Astrocyte of the spinal cord (primary cell): ENCODE data around the gene SPP1.

Experiments
- DNase-seq: peaks from one replicate; pipeline ENCODE4 v3.0.0; 2011; ENCODE audit warnings: low read depth, low spot score
- H3K4me3 ChIP-seq: 2 replicates; pipeline ENCODE4 v1.5.1; 2011; ENCODE audit warnings: low read depth, mild to moderate bottlenecking, low read length, moderate library complexity
- CTCF ChIP-seq: IDR thresholded peaks from 2 replicates; pipeline ENCODE4 v1.5.1; 2012; ENCODE audit warnings: low read depth, mild to moderate bottlenecking, low read length, inconsistent platforms
- in situ Hi-C: cut with HindIII; loops from 2 replicates; pipeline ENCODE4 v1.10.0; 2017; ENCODE audit warnings: low sequenced_read_pairs

Gene SPP1

GRCh38 chr4:87950936-87951511 lies 24.5 kb upstream of the SPP1 start:
- in situ Hi-C loops: no loop called here
- no peak for TF ChIP-seq CTCF
- DNase-seq: no peak
- no peak overlapping the region for H3K4me3 ChIP-seq

- peak; percentile 20 for DNase-seq
- no peak overlapping the region for H3K4me3 ChIP-seq
- in situ Hi-C loops: no loop called here
- TF ChIP-seq CTCF: no peak
Observed at GRCh38 chr4:87953826-87954225, 21.7 kb upstream of the SPP1 start.

- in situ Hi-C loops: no loop called here
- no peak for TF ChIP-seq CTCF
- H3K4me3 ChIP-seq: no peak overlapping the region
- DNase-seq: no peak
Observed at GRCh38 chr4:87956501-87956900, 19.0 kb upstream of the SPP1 start.

GRCh38 chr4:87957061-87957460 lies 18.5 kb upstream of the SPP1 start:
- no peak overlapping the region for H3K4me3 ChIP-seq
- no peak for TF ChIP-seq CTCF
- DNase-seq: no peak
- in situ Hi-C loops: no loop called here

GRCh38 chr4:87961993-87962392 lies 13.5 kb upstream of the SPP1 start:
- no peak for TF ChIP-seq CTCF
- DNase-seq: peak; percentile 57
- in situ Hi-C loops: no loop called here
- H3K4me3 ChIP-seq: no peak overlapping the region

- no peak for TF ChIP-seq CTCF
- no peak for DNase-seq
- in situ Hi-C loops: no loop called here
- no peak overlapping the region for H3K4me3 ChIP-seq
Observed at GRCh38 chr4:87962398-87963146, 12.9 kb upstream of the SPP1 start.
